Stimulated activated CD8-positive, alpha-beta memory T cell treated with anti-CD3 and anti-CD28 coated beads, Interleukin-7, amount 100 ng/mL, for 48 hours (primary cell): ENCODE data around the gene EFS.

ENCODE experiments used
- DNase-seq, 2 donors: peaks; one replicate each; pipeline ENCODE4 v3.0.0-alpha.2; 2020; ENCODE audit warnings: low read depth in 1 of 2; ENCODE audit errors: extremely low read depth in 1 of 2

EFS gene

GRCh38 chr14:23306412-23307145 lies 58.4 kb downstream of the EFS start, which contains the start of gene BCL2L2:
Gene BCL2L2, plus strand, starts transcription at chr14:23306833. Its CDS starts 935 bp downstream, at chr14:23307768.
- DNase-seq, result no peak
